ENCODE data around the gene IMMT. TPM values are rescaled to one million over a fixed set of nuclear protein-coding genes. Genes with fewer than 3 reads are reported as not detected.

The IMMT gene
- total RNA-seq, 1 donor from 2014 or later = 148 TPM

GRCh38 chr2:86147793-86148192 is 47.5 kb downstream of the IMMT start:
- intact Hi-C loops (cut with micrococcal nuclease) = no loop called here

- intact Hi-C loops (cut with micrococcal nuclease) = no loop called here
Measured at GRCh38 chr2:86143926-86144685, 51.2 kb downstream of the IMMT start.

DNA sequence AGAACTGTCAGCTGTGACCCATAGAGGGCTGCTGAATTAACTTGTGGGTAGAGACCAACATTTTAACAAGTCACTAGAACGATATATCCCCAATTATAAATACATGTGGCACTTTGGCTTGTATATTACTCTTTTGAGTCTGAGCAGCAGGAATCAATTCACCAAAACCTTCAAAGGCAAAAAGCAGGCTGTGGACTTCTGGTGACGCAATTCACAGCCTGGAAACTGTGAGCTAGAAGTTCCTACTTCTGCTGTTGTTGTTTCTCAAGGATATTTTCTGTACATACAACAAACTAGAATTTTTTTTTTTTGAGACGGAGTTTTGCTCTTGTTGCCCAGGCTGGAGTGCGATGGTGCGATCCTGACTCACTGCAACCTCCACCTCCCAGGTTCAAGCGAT is 52.0 kb downstream of the IMMT start:
- intact Hi-C loops (cut with micrococcal nuclease) = no loop called here

DNA sequence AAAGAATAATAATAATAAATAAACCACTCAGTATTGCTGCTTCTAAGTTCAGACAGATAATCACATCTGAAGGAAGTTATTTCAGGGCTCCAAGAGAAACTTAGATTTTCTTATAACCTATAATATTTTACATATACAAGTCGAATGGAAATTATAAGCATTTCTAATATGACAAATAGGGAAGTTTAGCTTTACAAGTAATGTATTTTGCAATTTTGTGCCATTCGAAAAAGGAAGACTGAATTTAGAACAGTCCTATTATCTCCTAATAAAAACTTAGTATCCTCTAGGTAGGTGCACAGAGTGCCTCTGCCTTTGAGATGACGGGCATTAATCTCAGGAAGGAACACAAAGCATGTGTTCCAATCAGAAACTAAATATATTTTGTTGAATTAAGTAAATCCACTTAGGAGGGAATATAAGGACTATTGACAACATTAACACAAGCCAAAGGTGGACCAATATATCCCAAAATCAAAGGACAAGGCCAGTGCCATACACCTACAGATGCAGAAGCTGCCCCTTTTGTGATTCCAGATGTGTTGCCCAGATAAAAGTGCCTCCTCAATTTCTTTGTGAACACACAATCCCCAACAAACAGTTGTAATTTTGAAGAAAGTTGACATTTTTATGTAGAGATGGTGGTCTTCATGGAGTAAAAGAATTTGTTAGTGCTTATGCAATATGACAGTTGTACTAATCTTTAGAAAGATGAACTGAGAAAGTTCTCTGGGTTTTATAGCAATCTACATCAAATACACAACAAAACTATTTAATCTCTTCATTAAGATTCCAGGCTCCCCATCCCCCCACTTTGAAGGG is 52.6 kb downstream of the IMMT start:
- intact Hi-C loops (cut with micrococcal nuclease) = no loop called here

GRCh38 chr2:86140969-86141392 is 54.3 kb downstream of the IMMT start:
- intact Hi-C loops (cut with micrococcal nuclease) = no loop called here

DNA sequence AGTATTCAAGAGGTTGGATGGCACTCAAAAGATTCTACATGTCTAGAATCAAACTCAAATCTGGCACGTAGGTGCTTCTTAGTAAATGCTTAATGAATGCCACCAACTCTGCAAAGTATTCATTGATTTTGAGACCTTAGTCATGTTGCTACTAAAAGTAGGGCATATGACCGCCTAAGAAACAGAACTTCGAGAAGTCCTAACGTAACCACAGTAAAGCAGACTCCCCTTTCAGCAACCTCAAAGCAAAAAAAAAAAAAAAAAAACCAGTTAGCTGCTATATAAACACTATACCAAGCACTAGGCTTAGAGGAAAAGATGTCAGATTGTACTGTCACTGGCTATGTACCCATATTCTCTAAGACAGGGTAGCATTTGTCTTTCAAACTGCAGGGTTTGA is 55.3 kb downstream of the IMMT start:
- intact Hi-C loops (cut with micrococcal nuclease) = no loop called here

DNA sequence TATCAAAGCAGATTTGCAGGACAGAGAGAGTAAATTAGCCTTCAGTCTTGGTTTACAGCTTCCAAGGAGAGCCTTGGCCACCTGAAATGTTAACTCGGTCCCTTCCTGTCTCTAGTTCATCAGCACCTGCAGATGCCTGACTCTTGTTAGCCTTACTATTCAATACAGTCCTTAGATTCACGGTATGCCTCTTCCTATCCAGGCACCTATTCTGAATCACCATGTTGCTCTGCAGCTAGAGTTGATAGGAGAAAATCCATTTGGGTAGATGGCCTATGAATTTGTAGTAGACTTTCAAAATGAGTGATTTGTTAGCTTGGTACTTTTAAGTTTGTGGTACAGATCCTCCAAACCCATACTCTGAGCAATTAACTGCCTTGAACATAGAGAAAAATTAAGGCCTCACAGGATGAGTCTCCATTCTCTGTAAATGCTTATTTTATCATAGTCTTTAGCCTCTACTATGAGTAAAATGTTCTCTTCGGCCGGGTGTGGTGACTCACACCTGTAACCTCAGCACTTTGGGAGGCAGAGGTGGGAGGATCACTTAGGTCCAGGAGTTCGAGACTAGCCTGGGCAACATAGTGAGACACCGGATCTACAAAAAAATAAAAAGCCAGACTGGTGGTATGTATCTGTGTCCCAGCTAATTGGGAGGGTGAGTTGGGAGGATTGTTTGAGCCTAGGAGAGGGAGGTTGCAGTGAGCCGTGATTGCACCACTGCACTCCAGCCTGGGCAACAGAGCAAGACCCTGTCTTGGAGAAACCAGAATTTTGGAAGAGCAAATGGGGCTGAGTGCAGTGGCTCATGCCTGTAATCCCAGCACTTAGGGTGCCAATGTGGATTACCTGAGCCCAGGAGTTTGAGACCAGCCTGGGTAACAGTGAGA is 56.3 kb downstream of the IMMT start:
- intact Hi-C loops (cut with micrococcal nuclease) = no loop called here

GRCh38 chr2:86136141-86136540 is 59.1 kb downstream of the IMMT start:
- intact Hi-C loops (cut with micrococcal nuclease) = no loop called here

- intact Hi-C loops (cut with micrococcal nuclease) = no loop called here
Measured at GRCh38 chr2:86135653-86136052, 59.6 kb downstream of the IMMT start.

DNA sequence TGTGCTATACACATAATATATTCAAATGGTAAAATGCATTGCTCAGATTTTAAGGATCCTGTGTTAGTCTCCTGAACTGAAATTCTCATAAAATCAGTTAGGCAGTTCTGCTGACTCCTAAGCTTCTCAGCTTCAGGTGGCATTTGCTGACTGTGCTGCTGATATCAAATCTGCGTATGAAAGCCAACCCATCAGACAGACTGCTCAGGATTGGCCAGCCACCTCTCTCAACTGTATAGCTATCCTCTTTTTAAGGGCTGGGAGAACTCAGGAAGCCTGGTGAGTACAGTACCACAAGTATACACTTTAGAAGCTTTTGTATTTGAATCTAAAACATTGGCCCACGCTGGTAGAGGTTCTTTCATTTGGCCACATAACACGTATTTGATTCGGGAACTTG is 60.6 kb downstream of the IMMT start:
- intact Hi-C loops (cut with micrococcal nuclease) = no loop called here

DNA sequence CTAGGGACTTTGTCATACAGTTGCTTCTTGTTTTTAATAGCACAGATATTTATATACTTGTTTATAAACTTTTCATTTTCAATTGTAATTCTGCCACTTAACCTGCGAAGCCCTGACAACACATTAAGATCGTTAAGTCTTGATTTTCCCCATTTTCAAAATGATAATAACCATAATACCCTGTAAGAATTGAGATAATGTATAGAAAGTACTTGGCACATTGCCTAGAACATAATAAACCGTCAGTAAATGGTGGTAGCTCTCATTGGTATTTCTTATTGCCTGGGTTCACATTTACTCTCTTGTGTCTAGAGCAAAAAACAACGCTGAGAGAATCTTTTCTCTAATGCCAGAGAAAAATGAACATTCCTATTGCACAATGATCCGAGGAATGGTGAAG is 70.6 kb downstream of the IMMT start:
- intact Hi-C loops (cut with micrococcal nuclease) = loop anchor here (5.0 kb wide), 1 partner anchor 38 kb away; no protein-coding TSS in a partner anchor

GRCh38 chr2:86123328-86123925 is 71.8 kb downstream of the IMMT start:
- intact Hi-C loops (cut with micrococcal nuclease) = loop anchor here (5.0 kb wide), 1 partner anchor 39 kb away; no protein-coding TSS in a partner anchor

- intact Hi-C loops (cut with micrococcal nuclease) = no loop called here
Measured at GRCh38 chr2:86118130-86118529, 77.1 kb downstream of the IMMT start.

DNA sequence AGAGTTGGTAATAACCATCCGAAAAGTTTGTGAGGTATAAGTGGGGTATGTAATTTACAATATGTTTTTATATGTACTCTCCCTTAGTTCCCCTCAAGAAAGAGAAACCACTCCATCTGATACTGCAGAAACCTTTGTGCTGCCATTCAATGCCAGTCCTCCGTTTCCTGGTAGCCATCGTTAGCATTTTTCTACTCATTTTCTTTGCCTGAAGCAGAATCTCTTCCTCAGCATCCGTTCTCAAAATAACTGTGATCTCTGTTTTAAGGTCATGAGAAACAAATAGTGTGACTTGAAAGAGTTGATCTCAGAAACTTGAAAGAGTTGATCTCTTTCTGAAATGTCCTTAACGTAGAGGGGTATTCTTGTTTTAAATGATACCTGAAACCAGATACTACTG is 88.2 kb downstream of the IMMT start:
- intact Hi-C loops (cut with micrococcal nuclease) = loop anchor here (2.0 to 5.0 kb wide), 4 partner anchors 78 to 780 kb away; partner anchors contain the start of genes RNF103 and TGOLN2

DNA sequence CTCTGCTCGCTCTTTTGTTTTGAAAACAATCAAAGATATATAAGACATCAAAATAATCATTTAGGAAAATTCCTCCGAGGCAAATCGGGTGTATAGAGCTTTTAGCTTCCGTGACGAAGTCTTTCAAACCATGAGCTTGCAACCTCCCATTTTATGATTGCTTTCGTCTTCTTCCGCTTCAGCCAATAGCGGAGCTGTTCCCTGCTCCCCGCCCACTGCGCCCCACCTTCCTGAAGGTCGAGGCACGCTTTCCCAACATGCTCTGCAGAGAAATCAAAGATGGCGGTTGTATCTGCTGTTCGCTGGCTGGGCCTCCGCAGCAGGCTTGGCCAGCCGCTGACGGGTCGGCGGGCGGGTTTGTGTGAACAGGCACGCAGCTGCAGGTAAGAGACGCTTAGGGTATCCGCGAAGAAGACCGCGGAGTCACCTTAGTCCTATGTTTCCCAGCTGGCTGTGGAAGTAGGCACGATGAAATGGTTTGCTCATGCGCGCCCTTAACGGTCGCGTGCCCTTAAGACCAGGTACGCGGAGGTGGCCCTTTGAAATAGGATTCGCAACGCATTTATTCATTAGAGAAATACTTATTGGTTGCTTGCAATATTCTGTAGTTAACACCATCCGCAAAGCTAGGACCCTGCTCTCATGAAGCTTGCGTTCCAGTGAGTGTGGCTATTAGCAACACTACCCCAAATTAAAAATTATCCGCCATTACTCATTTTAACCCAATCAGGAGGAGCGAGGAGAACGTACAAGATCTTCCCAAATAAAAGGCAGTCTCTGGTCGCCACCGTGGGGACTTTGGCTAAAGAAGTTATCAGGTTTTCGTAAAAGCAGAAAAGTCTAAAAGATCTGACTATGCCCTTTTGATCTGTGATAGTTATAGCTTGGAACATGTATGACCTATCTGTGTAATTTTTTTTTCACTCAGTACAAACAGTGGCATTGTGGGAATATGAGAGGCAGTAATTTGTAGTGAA is 89.0 kb downstream of the IMMT start, which contains the start of gene PTCD3:
Gene PTCD3, plus strand, starts transcription at position 267 of the 977 bp plus-strand sequence. Its CDS starts 13 bp downstream, at position 280.
- intact Hi-C loops (cut with micrococcal nuclease) = loop anchor here (1.0 to 5.0 kb wide), 18 partner anchors 26 to 779 kb away; partner anchors contain the start of genes CHMP3, ELMOD3, GGCX and IMMT

GRCh38 chr2:86105252-86105968 is 89.9 kb downstream of the IMMT start, which contains the start of gene POLR1A:
POLR1A (minus strand) TSS chr2:86105886; CDS start chr2:86105776, 110 bp downstream.
- intact Hi-C loops (cut with micrococcal nuclease) = loop anchor here (1.0 to 5.0 kb wide), 9 partner anchors 67 to 751 kb away; partner anchors contain the start of genes ELMOD3, IMMT, RETSAT and RNF103

DNA sequence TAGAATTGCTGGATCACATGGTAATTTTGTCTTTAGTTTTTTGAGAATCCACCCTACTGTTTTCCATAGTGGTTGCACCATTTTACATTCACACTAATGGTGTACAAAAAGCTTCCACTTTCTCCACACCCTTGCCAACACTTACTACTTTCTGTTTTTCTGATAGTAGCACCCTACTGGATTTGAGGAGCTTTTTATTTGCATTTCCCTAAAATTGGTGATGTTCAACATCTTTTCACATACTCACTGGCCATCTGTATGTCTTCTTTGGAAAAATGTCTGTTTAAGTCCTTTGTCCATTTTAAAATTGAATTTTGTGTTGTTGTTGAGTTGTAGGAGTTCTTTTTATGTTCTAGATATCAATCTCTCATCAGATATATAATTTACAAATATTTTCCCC is 93.1 kb downstream of the IMMT start:
- intact Hi-C loops (cut with micrococcal nuclease) = no loop called here

GRCh38 chr2:86097913-86098312 is 97.3 kb downstream of the IMMT start:
- intact Hi-C loops (cut with micrococcal nuclease) = no loop called here
